DMS53 treated with DMSO at 0.1 percent for 48 hours (cell line): ENCODE data around the gene NDST3.

Experiments used
- DNase-seq: peaks from one replicate; lab custom pipeline; 2025; ENCODE audit not compliant: unreplicated experiment; lab: John Stamatoyannopoulos, UW

NDST3 gene

DNA sequence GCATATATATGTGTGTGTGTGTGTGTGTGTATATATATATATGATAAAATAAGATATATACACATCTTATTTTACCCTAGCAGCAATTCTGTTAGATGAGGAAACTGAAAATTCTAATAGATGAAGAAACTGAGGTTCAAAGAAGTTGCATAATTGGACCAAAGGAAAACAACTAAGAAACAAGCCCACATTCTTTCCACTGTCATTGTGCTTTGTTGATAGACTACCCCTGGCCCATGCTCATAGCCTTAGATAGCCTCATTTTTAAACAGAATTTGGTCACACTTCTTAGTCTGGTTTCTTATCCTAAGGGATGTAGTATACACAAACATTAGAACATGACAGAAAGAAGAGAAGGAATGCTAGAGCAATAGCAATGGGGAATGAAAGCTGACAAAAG is 138.8 kb downstream of the NDST3 start:
- no peak for DNase-seq

DNA sequence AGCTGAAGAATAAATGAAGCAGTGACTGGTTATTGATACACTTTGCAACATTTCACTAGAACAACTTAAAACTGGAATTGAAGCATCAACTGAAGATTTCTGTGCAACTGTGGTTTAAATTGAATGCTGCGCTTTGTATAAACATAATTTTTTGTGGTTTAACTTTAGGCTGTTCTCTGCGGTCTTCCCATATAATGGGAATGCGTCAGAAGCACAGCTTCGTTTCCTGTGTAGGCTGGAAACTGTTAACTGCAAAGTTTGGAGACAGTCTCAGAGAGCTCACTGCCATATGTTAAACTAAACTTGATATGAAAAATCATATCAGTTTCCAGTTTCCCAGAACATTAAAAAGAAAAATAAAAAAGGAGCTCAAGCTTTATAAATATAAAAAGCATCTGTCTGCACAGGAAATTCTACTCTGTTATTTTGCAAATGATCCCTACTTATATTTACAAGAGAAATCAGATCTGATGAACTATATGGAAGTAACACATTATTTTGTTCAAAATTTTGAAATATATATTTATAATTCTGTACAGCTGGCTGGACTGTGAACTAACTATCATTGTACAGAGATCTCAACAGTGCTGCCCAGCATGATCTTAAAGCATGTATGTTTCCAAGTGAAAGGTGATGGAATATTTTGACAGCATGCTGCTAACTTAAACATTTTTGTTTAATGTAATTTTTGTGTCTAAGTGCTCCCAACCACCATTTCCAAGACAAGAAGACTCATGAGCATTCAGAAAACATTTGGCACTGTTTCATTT is 139.9 kb downstream of the NDST3 start:
- DNase-seq, result no peak

DNA sequence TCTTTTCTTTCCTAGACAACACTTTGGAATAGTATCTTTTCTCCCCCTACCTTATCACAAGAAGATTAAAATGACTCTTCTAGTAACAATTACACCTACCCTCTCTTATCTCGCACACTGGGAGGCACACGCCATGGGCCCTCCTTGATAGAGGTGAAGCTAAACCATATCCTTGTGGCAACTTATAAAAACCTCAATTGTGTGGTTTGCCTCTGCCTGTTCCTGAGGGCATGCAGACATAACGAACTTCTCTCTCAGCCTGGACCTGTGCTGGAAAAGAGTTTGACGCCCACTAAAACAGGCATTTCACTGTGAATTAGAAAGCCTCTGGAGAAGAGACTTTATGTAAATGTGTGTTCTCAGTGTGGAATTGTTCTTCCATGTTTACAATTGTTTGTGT is 141.2 kb downstream of the NDST3 start:
- no peak for DNase-seq

DNA sequence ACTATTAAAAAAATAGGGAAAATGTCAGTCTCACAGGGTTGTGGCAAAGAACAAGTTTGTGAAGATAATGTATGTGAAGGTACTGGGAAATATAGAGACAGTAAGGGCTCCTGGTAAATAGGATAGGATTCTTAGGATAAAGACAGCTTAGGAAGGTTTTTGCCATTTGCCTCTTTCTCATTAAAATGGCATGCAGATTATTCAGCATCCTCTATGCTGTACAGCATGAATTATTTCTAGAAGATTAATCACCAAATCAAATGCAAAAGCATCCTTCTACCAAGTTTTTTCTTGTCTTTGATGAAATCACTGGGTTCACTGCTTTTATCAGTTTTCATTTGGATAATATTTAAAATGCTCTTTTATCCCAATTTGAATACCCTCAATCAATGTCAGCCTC is 142.8 kb downstream of the NDST3 start:
- DNase-seq, result no peak

DNA sequence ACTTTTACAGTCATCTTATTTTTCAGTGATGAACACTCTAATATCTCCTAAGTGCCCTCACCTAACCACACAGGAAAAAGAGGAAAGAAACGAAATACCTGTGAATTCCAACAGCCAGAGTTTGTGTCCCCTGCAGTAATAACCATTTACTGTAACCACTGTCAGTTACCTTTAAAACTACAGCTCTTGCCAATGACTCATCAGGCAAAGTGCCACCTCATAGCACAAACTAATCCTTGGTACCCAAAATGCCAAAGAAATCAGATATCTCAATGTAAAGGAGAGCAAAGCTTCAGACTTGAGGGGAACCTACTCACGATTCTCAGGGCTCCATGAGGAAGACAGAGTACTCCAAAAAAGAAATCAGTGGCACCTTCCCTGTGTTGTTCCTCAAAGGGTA is 146.5 kb downstream of the NDST3 start:
- no peak for DNase-seq

DNA sequence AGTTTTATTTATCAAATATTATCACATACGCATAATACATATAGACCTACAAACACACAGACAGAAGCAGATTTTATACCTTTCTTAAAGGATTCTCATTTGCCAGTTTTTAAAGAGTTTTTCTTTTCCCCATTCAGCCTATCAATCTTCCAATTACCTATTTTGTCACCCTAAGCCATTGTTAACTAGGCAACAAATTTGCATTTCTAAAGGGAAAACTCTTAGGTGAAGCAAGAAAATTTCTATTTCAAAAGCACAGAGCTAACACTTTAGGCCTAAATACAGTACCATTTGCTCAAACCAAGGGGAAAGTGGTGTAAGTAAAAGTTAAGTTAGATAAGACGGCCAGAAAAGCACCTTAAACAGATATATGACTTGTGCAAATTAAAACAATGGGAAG is 156.6 kb downstream of the NDST3 start:
- DNase-seq, result no peak

DNA sequence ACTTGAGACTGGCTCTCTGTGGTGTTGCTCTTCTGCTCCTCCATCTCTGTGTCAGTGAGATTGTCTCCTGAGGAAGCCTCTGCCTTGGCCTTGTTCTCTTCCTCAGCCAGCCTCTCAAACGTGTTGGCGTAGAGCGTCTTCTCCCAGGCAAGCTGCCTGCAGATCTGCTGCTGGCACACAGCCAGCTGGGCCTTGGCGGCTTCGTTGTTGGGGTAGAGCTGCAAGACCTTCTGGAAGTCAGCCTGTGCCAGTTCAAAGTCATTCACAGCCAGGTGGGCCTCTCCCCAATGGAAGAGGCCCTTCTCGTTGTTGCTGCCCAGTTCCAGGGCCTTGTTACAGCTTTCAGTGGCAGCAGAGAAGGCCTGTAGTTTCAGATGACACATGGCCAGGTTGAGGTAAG is 159.1 kb downstream of the NDST3 start:
- no peak for DNase-seq

DNA sequence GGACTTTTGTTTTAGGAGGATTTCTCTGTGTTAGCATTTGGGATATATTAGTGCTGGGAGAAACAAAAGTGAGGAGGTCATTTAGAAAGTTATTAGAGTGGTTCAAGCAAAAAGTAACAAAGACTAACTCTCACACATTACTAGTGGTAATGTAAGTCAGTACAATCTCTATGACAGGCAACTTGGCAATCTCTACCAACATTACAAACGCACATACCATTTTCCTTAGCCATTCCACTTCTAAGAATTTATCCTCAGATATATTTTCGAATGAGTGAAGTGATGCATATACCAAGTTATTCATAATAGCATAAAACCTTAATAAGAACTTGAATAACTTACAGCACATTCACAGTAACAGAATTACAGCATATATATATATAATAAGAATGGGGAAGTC is 172.3 kb downstream of the NDST3 start:
- DNase-seq, result no peak

DNA sequence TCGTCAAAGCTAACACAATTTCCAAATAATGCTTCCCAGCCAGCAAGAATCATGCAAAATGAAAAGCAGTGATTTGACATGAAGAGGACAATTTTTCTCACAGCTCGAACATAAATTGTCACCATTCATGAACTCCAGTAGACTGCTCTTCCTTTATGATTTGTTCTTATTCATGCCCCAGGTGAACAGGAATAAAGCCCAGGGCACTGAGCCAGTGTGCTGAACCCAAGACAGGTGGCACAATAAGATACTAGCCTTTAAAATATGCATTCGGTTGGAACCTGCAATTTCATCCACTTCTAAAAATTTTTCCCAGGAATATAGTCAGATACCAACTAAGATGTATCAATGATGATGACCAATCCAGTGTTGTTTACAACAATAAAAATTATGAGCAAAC is 178.8 kb downstream of the NDST3 start:
- DNase-seq, result no peak

DNA sequence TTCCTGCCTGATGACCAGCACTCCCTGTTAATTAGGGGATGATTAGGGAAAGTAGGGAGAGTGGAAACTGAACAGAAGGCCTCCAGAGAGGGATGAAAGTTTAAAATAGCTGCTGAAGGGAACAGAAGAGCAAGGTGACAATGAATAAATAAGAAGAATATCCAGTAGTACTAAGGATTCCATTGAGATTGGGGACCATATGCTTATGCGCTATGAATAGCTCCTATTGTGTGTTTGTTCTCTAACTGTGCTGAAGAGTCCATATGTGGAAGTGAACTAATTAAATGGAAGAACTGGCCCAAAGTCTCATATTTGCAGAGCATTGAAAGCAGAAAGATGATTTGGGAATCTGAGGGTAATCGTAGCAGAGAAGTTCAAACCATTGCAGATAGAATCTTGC is 181.5 kb downstream of the NDST3 start:
- DNase-seq, result no peak

DNA sequence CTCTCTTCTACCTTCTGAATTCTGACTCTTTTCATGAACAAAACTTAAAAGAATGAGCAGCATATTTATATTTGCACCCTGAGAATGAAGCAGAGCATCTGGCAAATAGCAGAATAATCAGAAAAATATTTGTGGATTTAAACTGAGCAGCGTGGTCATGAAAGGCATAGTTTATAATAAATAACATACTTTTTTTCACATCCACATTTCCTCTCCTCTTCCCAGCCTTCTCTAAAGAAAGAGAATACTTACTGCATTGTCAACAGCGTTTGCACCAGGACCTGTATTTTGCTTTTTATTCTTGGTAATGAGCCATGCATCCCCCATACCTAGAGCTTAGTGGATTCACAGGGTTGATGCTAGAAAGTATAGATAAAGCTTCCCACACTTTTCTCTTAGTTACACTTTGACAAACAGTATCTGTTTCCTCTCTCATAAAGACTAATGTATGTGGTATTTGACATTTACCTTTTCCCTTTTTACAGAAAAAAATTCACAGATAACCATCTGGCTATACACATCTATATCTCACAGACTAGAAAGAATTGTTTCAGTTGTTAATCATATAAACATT is 187.0 kb downstream of the NDST3 start:
- DNase-seq, result no peak

DNA sequence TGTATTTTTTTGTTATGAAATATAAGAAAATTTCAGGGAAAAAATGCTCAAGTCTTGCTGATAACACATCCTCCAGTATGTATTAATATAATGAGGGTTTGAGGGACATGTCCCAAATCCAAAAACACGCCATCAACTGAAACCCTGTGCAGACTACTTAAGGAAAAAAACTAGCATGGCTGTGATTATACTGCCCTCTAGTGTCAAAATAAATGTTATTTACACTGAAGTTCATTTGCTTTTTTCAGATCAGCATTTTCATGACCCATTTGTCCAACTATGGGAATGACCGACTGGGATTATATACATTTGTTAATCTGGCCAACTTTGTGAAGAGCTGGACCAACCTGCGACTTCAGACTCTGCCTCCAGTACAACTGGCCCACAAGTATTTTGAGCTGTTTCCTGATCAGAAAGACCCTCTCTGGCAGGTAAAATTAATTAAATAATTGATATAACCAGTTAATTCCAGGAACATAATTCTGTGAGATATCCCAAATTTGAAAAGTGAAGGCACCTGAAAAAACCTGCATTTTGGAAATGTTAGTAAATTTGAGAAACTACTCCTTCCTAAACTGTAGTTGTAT is 190.1 kb downstream of the NDST3 start:
- DNase-seq, result peak; percentile 44

DNA sequence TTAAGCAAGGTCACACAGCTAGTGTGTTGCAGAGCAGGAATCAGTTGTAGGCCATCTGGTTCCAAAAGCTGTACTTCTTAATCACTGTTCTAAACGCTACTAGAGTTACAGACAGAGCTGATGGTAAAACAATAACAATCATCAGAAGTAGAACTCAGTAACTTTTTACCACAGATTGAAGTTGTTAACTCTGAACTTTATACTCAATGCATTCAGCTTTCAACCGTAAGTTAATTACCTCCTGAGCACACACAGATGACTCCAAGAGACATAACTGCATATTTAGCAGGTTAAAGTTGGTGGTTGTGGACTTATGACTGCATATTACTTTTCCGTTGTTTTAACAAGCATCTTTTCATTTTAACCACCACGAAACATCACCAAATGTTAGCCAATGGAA is 191.2 kb downstream of the NDST3 start:
- no peak for DNase-seq

DNA sequence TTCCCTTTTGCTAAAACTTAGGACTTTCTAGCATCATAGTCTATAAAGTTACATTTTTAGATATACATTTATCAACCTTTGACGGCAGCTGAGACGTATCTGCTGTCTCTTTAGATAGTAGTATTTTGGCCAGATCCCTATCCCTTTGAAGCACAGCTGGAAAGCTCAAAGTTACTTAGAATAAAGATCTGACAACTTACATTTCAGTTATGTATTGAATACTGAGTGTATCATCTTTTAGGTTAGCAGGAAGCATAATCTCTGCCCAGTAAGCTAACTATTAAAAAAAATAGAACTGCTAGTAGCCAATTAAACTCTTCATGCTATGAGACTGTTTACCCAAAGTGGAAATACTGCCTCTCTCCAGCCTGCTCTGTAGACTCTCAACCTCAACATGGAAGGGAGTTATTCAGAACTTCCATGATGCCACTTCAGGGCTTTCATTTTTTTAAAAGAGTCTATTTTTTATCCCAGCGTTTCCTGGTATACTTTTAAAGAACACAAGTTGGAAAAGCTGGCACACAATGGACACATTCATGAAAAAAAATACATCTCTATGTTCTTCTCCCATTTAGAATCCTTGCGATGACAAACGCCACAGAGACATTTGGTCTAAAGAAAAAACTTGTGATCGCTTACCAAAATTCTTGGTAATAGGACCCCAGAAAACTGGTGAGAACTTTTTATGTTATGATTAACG is 192.2 kb downstream of the NDST3 start:
- DNase-seq, result no peak

DNA sequence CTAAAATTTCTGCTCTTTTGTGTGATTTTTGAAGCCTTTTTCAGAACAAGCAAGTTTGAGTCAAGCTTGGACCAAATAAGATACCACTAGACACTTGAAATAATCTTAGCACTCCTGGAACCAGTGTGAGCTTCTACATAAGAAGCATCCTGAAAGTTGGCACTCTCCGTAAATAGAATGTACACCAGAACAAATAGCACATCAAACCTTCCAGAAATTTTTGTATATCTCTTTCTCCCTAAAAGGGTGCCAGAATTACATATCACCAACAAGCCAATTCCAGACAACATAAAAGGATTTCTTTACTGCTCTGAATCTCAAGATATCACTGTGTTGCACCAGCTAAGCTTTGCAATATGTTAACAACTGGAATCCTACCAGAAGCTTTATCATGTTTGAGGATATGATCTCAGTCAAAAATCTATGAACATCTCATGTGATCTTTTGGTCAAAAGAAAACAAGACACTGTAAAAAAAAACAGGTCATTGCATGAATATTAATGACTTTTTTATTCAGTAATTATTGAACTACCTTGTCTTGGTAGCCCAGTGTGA is 201.4 kb downstream of the NDST3 start:
- DNase-seq, result no peak

DNA sequence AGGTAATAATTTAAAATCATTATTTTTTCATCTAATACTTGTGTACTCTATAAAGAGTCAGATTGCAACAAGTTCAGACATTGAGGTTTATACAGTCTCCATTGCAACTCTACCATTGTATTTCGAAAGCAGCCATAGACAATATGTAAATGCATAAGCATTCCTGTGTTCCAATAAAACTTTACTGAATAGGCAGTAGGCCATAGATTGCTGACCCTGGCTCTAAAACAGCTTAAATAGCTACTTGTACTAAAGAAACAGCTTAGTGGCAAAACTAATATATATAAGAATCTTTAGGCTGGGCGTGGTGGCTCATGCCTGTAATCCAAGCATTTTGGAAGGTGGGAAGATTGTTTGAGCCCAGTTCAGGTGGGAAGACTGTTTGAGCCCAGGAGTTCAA is 203.2 kb downstream of the NDST3 start:
- DNase-seq, result no peak

DNA sequence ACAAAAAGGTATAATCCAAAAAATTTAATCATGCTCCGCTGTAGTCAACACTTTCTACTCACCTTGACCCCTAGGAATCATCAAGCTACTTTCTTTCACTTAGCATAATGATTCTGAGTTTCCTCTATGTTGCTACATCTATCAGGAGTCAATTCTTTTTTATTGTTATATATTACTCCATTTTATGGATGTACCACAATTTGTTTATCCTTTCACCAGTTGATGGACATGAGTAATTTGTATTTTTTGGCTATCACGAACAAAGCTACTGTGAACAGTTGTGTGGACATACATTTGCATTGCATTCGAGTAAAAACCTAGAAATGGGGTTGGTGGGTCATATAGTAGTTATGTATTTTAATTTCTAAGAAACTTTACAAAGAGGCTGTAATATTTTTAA is 215.6 kb downstream of the NDST3 start:
- no peak for DNase-seq

DNA sequence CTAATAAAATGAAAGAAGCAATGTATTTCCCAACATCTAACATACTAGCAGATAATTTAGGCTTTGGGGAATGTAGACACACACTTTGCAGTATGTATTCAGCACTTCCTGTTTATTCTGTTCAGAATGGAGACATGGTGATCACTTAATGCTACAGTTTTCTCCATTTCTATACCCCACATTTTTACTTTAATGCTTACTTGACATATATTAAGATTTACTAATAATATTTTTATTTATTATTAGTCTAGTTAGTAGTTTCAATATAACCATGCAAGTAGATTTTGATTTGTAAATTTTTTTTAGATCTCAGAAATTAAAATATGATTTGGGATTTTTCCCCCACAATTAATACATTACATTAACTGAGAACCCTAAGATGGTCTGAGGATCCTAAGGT is 220.1 kb downstream of the NDST3 start:
- DNase-seq, result no peak

DNA sequence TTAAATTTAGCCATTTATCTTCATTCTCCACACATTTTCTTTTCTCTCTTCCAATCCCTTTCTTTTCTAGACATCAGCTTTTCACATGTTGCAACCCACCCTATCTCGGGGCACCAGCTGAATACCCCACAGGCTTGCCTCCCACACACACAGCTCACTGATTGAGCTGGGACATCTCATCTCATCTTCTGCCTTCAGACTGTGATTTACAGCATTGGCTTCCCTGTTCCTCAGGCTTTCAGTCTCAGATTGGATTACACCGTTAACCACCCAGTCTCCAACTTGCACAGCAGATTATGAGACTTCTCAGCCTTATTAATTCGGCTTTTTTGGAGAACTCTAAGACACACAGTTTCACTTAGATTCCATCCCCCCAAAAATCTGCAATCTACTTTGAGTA is 224.8 kb downstream of the NDST3 start:
- no peak for DNase-seq

DNA sequence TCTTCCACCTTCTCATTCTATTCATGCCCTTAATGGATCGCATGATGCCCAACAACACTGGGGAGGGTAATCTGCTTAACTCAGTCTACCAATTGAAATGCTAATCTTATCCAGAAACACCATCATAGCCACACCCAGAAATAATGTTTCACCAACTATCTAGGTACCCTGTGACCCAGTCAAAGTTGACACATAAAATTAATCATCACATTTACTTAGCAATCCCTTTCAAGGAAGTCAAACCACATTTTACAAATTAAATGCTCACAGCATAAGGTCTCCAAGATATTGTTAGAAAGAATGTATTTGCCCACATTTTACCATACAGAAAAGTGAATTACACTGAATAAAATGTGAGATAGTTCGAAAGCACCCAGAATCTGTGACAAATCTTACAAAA is 226.0 kb downstream of the NDST3 start:
- no peak for DNase-seq

DNA sequence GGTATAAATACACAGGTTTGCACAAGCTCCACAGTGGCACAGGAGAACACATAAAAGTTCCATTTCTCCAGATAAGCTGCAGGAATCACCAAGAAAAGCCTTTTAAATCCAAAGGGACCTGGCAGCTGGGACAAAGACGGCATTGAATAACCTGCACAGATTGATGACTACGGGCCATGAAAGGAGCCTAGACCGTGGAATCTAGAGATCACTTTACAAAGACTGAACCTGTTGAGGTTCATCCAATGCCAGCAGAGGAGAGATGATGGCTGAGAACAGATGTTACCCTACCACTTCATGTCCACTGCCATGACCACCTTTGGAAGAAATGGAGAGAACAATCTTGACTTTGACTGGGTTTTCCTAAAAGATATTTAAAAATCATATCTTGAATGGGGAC is 229.8 kb downstream of the NDST3 start:
- no peak for DNase-seq
